Activated CD4-positive, CD25-positive, alpha-beta regulatory T cell (primary cell): ENCODE measurements around the gene POLR2J.
"Not testable (repeated sequence)": the region's sequence is repeated elsewhere in the genome, so short reads cannot be mapped to it uniquely, and the experiment has no call there.

Experiments used
- DNase-seq, 4 experiments: peaks; one replicate each; lab custom pipeline; 2025; lab: John Stamatoyannopoulos, UW

The POLR2J gene

DNA sequence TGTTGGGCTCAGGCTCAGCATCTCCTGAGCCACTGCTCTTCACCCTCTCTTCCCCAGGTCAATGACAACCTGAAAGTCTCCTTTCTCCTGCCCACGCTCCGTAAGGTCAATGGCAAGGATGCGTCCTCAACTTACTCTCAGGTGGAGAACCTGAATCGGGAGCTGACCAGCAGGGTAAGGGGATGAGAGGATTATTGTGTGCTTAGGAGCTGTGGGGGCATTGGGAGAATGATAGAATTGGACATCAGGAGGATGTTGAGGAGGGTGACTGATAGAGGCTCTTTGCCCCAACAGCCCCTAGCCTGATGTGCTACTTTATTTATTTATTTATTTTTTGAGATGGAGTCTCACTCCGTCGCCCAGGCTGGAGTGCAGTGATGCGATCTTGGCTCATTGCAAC, 12.6 kb downstream of the POLR2J start:
- no peak for DNase-seq

DNA sequence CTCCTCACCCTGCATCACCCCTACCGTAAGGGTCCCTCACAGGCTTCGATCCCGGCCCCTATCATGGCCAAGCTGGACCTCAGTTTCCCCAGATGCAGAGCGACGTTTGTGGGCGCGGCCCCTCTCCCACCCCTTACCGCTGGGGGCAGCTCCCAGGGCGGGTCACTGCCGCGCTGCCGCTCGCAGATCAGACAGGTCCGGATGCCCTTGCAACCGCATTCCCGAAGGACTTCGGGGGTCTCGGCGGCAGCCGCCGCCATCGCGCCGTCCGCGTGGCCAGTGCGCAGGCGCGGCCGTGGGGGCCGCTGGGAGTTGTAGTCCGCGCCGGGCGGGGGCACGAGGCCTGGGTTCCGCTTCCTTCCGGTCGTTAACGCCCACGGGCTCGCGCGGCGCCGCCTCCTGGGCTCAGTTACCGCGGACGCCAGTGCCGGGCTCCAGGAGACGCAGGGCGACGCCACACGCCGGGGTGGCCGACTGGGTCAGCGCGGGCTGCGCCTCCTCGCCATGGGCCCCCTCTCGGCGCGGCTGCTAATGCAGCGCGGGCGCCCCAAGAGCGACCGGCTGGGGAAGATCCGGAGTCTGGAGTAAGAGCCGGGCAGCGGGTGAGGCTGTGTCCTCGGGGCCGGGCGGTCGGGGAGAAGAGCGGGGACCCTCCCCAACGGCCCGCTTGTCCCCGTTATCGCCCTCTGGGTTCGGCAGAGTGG, 14.0 kb downstream of the POLR2J start, which contains the start of the genes ALKBH4 and LRWD1:
ALKBH4 (minus strand) TSS at position 287 of the 704 bp plus-strand sequence; CDS start at position 260, 27 bp downstream.
LRWD1 (plus strand) TSS at position 408 of the 704 bp plus-strand sequence; CDS start at position 505, 97 bp downstream.
- DNase-seq, result peak; percentile 89 to 95 (median 91)

DNA sequence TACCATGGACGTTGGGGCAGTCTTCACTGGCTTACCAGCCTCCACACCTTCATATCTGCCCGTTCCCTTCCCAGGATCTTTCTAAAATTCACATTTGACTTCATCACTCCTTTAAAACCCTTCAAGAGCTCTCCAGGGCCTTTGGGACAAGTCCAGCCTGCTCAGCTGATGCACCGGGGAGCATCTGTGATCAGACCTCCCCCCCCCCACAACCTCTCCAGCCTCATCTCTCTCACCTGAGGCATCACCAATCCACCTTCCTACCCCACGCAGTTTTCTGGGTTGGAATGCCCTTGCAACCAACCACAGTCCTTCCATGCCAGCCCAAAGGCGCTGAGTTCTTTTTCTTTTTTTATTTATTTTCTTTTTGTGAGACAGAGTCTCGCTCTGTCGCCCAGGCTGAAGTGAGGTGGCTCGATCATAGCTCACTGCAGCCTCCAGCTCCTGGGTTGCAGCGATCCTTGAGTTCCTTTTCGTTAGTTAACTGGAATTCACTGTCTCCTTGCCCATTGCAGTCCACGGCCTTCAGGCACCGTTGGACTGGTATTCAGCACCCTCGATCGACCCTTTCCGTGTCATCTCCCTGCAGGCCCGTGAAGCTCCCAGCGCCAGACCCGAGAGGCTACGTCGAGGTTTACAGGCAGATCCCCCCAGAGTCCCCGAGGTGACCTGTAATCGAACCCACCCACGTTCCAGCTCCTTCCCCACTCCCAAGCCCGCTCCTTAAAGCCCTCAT, 14.7 kb downstream of the POLR2J start:
- DNase-seq, result no peak

DNA sequence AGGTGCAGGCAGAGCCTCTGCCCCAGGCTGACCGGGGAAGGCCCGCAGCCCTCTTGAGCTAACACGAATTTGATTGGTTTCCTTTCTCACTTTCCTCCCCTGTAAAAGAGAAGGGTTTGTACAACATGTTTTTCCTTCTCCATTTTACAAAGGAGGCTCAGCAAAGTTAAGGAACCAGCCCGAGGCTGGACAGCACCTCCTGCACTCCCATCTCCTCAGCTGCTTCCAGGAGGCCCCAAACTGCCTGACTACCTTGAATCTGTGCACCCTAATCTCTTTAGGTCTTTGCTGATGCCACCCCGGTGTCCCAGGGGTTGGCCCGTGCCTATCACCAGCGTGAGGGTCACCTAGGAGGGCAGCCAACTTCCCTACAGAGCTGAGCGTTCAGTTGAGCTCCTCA, 18.3 kb downstream of the POLR2J start:
- no peak for DNase-seq

DNA sequence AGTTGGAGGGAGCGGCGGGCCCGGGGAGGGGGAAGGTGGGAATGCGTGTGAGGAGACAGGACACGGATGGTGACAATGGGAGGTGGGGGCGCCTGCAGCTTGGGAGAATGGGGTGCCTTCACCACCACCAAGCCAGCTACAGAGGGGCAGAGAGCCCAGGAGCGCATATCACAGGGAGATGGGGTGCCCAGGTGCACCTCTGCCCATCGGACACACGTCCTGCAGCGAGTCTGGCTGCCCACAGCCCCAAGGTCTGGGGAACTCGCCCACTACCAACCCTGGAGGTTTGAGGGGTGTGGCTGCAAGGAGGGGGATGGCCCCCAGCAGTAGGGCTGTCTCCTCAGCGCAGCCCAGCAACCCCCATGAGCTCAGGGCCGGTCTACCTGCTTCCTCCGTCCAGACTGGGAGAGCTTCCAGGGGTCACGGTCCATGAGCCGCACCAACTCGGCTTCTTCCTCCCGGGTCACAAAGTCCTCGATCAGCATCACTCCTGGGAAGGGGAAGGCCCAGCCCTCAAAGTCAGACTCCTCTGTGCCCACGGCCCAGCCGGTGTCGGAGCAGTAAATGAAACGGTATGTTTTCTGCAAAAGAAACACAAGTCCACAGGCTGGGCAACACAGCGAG, 19.4 kb downstream of the POLR2J start:
- no peak for DNase-seq

DNA sequence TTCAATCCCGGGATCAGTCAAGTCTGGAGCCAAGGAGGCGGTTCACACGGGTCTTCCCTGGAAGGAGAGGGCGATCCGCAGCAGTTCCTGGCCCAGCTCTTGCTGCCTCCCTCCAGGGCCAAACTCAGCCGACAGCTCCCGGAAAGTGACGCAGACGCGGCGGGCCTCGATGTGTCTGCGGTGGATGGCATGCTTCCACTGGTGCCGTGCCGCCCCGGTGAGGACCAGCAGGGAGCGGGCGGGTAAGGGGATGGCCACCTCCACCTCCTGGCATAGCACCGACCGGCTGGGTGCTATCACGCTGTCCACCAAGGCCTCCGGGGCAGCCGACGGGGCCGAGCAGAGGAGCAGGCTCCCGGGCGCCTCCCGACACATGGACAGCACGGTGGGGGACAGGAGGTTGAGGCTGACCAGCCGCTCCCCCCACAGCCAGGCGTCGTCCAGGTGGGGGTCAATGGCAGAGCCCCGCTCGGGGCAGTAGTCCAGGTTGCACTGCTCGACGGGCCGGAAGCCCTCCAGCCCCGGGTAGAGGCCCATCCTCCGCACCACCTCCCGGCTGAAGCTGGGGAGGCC, 21.3 kb downstream of the POLR2J start:
- DNase-seq, result no peak

DNA sequence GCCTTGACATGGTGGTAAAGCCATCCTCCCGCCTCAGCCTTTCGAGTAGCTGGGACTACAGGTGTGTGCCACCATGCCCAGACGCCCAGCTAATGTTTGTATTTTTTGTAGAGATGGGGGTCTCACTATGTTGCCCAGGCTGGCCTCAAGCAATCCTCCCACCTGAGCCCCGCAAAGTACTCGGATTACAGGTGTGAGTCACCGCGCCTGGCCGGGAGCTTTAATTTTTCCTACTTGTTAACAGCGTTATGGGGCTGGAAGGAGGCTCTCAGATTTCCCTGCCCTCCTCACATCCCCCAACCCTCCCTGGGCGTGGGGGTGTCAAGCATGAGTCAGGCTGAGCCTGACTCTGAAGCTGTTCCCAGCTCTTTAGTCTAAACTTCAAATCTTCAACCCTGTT, 22.4 kb downstream of the POLR2J start:
- no peak for DNase-seq

DNA sequence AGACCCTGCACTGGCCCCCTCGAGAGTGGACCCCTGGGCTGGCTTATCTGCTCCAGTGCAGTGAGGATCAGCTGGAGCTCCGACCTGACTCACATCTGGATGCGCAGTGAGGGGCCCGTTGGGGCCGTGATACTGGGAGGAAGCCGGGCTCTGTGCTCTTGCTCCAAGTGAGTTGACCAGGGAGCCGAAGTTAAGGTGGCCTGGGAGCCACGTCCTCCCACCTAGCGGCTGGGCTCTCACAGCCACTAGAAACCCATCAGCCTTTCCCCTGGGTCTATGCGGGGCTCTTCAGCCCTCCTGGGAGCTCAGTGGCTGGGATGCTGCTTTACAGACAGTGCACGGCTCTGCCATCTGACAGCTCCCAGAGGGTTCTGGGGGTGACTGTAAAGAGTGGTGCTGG, 23.1 kb downstream of the POLR2J start:
- DNase-seq, result no peak

DNA sequence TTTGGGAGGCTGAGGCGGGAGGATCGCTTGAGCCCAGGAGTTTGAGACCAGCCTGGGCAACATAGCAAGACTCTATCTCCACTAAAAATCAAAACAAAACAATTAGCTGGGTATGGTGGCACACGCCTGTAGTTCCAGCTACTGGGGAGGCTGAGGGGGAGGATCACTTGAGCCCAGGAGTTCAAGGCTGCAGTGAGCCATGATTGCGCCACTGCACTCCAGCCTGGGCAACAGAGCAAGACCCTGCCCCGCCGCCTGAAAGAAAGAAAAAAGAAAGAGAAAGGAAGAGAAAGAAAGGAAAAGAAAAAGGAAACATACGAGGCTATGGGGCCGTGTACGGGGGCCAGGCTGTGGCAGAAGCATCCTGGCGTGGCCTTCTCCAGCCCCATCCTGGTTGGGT, 23.8 kb downstream of the POLR2J start:
- DNase-seq, result not testable (repeated sequence)

DNA sequence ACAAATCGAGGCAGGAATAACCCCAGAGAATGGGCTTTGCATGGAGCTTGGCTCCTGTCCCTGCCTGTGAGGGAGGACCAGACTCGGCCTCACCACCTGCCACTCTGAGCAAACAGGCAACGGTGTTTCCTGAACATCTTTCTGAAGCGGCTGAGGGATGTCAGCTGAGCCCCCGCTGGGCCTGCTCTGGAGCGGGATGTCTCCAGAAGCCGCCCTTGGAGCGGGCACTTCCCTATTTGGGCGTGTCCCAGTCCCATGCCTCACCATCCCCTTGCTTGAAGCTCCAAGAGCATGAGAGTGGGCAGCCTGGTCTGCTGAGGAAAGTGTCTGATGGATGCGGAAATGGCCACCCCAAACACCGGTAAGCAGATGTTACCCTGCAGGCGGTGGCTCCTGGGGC, 24.3 kb downstream of the POLR2J start:
- no peak for DNase-seq

DNA sequence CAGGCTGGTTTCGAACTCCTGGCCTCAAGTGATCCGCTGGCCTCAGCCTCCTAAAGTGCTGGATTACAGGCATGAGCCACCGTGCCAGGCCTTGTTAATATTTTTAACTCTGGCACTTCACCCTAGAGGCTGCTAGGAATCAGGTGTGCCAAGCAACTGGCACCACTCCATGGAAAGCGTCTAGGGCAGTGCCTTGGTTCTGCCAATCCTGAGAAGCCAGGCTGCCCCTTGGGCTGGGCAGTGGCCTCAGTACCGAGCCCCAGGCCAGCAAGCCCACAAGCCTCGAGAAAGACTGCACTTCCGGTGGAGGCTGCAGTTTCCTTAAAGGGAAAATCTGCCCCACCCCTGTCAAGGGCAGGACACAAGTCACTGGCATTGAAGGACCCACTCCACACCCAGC, 25.4 kb downstream of the POLR2J start:
- DNase-seq, result no peak

DNA sequence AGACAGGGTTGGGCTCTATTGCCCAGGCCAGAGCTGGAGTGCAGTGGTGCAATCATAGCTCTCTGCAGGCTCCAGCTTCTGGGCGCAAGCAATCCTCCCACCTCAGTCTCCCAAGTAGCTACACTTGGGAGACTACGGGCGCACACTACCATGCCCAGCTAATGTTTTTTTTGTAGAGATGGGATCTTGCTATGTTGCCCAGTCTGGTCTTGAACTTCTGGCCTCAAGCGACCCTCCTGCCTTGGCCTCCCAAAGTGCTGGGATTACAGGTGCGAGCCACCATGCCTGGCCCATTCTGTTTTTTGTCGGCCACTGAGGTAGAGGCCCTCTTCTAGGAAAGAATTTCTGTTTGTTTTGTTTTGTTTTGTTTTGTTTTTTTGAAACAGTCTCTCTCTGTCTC, 26.3 kb downstream of the POLR2J start:
- DNase-seq, result no peak

DNA sequence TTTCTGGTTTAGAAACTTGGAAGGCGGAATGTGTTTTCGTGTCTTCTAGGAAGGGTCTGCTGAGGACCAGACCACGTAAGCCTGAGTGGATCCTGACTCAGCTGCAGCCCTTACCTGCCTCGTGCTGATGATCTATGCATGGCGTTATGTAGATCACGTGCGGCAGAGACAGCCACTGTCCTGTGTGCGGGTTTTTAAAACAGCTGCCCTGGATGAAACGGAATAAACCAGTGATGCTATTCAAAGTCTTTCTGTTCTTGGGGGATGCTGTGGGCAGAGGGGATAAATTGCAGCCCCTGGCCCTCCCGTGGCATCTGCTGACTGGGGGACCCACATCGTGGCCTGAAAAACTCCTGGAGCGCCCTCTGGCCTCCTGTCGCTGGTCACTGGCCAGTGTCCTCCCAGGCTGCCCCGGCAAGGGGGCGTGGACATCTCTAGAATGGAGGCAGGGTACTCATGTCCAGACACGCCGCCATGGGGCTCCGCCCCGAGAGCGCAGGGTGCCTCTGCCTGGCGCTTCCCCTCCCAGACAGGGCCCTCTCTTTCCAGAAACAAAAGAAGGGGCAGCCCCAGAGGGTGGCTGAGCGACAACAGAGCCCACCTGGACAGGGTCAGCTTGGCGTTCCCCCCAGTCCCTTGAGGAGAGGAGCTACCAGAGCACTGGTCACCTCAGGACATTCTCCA, 27.2 kb downstream of the POLR2J start:
- DNase-seq, result no peak

DNA sequence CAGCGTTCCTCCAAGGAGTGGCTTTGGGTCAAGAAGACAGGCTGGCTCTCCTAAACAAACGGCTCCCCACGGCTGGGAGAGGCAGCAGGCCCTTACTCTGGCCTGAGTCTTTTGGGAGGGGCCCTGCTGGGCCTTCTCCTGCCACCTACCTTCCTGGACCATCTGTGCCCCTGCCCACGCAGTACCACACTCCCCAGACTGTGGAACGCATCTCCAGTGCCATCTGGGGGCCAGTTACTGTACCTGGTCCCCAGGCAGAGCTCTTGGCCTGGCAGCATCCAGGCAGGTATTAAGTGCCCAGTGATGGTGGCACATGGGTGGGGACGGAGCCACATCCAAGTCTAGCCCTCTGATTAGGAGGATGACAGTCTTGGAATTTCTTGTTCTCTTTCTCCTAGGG, 28.5 kb downstream of the POLR2J start:
- DNase-seq, result peak in 1 of 4 experiments; percentile 25

DNA sequence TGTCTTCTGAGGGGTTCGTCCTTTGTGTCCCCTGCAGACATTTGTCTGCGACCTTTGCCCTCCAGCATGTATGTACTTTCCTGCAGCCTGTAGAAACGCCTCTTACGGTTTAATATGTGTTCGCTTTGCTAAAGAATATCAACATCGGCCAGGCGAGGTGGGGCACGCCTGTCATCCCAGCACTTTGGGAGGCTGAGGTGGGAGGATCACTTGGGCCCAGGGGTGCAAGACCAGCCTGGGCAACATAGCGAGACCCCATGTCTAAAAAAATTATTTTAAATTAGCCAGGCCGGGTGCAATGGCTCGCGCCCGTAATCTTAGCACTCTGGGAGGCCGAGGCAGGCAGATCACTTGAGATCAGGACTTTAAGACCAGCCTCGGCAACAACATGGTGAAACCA, 29.6 kb downstream of the POLR2J start:
- no peak for DNase-seq

DNA sequence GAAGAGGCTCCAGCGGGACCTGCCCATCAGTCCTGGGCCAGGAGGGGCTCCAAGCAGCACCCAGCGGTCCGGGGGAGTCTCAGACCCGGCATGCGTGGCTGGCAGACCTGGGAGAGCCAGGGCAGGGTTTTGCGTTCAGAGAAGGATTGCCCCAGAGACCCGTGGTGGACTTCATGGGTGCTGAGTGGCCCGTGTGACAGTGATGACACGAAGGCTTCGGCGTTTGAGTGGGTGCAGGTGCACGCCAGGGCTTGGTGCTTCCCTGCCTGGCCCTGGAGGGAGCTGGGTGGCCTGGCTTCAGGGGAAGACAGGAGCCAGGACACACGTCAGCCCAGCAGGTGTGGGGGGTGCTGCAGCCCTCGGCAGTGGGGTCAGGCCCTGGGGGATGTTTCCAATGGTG, 31.4 kb downstream of the POLR2J start:
- DNase-seq, result no peak

DNA sequence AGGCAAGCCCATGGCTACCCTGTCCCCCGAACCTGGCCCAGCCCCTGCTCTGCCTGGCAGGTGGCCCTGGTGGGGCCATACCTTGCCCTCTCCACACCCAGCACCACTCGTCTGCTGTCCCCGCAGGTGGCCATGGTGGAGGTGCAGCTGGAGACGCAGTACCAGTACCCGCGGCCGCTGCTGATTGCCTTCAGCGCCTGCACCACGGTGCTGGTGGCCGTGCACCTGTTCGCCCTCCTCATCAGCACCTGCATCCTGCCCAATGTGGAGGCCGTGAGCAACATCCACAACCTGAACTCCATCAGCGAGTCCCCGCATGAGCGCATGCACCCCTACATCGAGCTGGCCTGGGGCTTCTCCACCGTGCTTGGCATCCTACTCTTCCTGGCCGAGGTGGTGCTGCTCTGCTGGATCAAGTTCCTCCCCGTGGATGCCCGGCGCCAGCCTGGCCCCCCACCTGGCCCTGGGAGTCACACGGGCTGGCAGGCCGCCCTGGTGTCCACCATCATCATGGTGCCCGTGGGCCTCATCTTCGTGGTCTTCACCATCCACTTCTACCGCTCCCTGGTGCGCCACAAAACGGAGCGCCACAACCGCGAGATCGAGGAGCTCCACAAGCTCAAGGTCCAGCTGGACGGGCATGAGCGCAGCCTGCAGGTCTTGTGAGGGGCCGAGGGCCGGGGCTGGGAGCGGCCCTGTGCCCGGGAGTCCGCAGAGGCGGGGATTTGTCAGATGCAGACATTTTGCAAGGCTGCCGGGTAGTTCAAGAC, 32.1 kb downstream of the POLR2J start:
- DNase-seq, result no peak

DNA sequence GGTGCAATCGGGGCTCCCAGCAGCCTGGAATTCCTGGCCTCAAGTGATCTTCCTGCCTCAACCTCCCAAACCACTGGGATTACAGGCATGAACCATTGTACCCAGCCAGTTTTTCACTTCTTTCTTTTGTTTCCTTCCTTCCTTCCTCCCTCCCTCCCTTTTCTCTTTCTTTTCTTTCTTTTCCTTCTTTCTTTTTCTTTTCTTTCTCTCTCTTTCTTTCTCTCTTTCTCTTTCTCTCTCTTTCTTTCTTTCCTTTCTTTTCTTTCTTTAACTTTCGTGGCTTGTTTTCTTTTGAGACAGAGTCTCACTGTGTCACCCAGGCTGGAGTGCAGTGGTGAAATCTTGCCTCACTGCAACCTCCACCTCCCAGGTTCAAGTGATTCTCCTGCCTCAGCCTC, 33.0 kb downstream of the POLR2J start:
- DNase-seq, result no peak

DNA sequence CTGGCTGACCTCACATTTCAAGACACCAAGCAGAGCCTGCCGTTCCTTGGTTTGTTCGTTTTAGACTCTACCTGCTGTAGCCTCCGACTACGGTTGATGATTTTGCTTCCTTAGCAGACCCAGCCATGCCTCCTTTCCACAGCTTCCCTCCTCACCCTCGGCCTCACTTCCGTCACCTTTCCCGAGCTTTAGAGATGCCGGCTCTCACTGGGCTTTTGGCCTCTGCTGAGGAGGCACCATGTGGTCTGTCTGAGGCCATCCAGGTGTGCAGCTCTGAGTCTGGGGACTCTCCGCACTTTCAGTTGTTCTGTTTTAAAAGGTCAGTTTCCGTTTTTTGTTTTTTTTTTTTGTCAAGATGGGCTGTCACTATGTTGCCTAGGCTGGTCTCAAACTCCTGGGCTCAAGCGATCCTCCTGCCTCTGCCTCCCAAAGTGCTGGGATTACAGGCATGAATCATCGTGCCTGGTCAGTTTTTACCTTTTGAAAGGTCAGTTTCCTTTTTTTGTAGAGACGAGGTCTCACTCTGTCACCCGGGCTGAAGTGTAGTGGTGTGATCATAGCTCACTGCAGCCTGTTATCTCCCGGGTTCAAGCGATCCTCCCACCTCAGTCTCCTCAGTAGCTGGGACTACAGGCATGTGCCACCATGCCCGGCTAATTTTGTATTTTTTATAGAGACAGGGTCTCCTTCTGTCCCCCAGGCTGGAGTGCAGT, 33.6 kb downstream of the POLR2J start:
- no peak for DNase-seq

DNA sequence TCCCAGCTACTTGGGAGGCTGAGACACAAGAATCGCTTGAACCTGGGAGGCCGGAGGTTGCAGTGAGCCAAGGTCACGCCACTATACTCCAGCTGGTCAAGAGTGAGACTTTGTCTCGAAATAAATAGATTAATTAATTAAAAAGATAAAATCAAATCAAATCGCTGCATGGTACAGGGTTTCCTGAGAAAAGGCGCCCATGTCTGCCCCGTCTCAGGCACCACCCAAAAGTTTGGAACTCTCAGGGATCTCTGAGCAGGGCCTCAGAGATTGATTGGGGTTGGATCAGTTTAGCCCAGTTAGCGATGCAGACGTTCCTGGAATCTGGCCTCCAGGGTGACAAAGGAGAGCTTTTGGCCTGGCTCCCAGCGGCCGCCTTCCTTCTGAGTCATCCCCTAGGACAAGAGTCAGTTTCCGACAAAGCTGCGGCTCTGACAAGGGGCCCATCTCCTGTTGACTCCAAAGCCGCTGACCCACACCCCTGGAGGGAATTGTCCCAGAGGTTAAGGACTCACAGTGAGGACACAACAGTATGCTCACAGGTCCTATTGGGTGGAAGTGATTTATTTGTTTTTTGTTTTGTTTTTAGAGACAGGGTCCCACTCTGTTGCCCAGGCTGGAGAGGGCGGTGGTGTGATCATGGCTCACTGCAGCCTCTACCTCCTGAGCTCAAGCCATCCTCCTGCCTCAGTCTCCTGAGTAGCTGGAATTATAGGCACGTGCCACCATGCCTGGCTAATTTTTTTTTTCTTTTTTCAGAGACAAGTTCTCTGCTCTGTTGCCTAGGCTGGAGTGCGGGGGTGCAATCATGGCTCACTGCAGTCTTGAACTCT, 38.5 kb downstream of the POLR2J start:
- DNase-seq, result no peak
